ENCODE data around the gene WNT10A.
A peak's percentile ranks its signal among the peaks of the same experiment; 100 is the strongest.

The WNT10A gene

DNA sequence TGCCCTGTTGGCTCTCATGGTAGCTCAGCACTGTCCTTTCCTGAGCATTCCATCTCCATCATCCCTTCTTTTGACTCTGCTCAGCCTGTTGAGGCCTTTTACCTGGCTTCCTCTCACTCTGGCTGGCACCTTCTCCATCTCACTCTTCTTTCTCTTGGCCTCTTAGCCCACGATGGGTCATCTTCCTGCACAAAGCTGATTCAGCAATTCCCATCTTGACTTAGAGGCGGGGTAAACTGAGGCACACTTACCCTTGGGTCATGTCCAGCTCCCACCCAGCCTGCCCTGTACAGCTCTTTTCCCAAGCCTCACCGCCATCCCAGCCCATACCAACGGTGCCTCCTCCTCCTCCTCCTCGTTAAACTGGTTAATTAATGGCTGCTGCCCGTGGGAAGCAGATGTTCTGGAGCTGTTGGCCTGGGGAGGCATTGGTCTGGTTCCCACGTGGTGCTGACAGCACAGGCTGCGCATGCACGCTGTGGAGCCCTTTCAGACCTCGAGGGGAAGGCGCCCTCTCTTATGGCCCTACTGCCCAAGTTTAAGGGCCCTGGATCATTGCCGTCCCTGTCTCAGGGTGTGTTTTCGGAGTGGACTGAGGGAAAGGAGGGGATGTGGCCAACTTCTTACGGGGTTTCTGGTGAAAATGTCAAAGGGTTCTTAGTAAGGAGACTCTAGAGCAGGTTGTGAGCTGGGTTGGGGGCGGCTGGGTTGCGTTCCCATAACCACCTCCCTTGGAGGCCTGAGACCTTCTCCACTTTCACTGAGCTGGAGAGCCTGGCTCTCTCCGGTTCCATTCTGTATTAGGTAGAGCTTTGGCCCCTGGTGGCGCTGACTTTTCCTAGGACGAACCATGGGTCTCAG lies 10.9 kb downstream of the WNT10A start:
- Histone ChIP-seq H3K36me3 (ENCODE audit: low read depth) (no peaks in the 10 kb centered on the region), H3K9me3 (ENCODE audit: severe bottlenecking) (no peaks in the 10 kb centered on the region), H3K27ac (ENCODE audit: poor library complexity, severe bottlenecking) (no peak overlapping the region), H3K4me1 (ENCODE audit: insufficient read depth, poor library complexity, severe bottlenecking) (peaks cover 34% of the 10 kb centered on the region), H3K4me3 (ENCODE audit: severe bottlenecking) (no peak overlapping the region), H3K27me3 (ENCODE audit: insufficient read depth, poor library complexity, severe bottlenecking) (no peaks in the 10 kb centered on the region)
- DNase-seq (ENCODE audit: low spot score): no peak
- TF ChIP-seq, protein P1, sequence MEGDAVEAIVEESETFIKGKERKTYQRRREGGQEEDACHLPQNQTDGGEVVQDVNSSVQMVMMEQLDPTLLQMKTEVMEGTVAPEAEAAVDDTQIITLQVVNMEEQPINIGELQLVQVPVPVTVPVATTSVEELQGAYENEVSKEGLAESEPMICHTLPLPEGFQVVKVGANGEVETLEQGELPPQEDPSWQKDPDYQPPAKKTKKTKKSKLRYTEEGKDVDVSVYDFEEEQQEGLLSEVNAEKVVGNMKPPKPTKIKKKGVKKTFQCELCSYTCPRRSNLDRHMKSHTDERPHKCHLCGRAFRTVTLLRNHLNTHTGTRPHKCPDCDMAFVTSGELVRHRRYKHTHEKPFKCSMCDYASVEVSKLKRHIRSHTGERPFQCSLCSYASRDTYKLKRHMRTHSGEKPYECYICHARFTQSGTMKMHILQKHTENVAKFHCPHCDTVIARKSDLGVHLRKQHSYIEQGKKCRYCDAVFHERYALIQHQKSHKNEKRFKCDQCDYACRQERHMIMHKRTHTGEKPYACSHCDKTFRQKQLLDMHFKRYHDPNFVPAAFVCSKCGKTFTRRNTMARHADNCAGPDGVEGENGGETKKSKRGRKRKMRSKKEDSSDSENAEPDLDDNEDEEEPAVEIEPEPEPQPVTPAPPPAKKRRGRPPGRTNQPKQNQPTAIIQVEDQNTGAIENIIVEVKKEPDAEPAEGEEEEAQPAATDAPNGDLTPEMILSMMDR (IDR thresholded peaks at IDR 0.05; ENCODE audit: poor library complexity, severe bottlenecking): no peak
- no peak for ATAC-seq (ENCODE audit: low read depth)

DNA sequence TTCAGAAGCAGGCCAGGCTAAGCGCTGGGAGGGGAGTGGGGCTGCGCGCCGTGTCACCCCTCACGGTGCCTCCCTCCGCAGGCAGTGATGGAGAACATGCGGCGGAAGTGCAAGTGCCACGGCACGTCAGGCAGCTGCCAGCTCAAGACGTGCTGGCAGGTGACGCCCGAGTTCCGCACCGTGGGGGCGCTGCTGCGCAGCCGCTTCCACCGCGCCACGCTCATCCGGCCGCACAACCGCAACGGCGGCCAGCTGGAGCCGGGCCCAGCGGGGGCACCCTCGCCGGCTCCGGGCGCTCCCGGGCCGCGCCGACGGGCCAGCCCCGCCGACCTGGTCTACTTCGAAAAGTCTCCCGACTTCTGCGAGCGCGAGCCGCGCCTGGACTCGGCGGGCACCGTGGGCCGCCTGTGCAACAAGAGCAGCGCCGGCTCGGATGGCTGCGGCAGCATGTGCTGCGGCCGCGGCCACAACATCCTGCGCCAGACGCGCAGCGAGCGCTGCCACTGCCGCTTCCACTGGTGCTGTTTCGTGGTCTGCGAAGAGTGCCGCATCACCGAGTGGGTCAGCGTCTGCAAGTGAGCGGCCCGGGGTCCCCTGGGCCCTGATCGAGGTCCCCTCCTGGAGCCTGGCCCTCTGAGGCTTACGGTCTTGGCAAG lies 12.2 kb downstream of the WNT10A start:
- Histone ChIP-seq H3K4me3 (ENCODE audit: severe bottlenecking) (peak overlapping the region; percentile 21), H3K4me1 (ENCODE audit: insufficient read depth, poor library complexity, severe bottlenecking) (peaks cover 37% of the 10 kb centered on the region), H3K36me3 (ENCODE audit: low read depth) (no peaks in the 10 kb centered on the region), H3K9me3 (ENCODE audit: severe bottlenecking) (no peaks in the 10 kb centered on the region), H3K27ac (ENCODE audit: poor library complexity, severe bottlenecking) (peak overlapping the region; percentile 72), H3K27me3 (ENCODE audit: insufficient read depth, poor library complexity, severe bottlenecking) (no peaks in the 10 kb centered on the region)
- DNase-seq (ENCODE audit: low spot score) (no peak), ATAC-seq (ENCODE audit: low read depth) (peak; percentile 19)
- TF ChIP-seq, protein P1 (IDR thresholded peaks at IDR 0.05; ENCODE audit: poor library complexity, severe bottlenecking): peak; percentile 79

DNA sequence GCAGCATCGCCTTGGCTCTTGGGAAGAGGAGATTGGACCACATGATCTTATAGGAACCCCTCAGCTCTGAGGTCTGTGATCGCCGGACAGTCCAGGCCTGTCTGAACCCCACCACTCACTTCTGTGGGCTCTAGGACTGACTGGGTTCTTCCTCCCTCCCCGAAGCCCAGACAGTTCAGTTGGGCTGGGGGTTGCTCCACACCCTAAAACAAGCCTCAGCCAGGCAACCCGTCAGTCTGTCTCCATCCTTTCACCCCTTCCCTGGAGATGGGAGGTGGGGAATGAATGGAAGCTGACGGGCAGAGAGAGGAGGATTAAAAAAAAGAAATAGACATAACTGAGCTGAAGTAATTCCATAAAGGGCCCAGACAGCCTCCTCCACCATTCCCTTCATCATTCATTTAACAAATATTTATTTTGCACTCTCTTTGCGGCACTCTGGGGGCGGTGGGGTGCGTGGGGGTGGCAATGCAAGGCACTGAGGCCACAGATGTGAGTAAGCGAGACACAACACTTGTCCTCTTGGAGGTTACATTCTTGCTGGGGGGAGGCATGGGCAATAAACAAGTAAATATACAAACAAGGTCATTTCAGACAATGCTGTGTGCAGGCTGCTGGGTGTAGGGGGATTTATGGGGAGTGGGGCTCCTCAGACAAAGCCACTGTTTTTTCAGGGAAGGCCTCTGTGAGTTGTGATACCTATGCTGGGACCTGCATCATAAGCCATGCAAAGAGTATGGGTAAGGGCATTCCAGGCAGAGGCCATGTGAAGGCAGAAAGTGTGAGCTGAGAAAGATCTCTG lies 12.9 kb downstream of the WNT10A start:
- no peaks in the 10 kb centered on the region for H3K27me3 ChIP-seq (ENCODE audit: insufficient read depth, poor library complexity, severe bottlenecking)
- no peak for DNase-seq (ENCODE audit: low spot score)

DNA sequence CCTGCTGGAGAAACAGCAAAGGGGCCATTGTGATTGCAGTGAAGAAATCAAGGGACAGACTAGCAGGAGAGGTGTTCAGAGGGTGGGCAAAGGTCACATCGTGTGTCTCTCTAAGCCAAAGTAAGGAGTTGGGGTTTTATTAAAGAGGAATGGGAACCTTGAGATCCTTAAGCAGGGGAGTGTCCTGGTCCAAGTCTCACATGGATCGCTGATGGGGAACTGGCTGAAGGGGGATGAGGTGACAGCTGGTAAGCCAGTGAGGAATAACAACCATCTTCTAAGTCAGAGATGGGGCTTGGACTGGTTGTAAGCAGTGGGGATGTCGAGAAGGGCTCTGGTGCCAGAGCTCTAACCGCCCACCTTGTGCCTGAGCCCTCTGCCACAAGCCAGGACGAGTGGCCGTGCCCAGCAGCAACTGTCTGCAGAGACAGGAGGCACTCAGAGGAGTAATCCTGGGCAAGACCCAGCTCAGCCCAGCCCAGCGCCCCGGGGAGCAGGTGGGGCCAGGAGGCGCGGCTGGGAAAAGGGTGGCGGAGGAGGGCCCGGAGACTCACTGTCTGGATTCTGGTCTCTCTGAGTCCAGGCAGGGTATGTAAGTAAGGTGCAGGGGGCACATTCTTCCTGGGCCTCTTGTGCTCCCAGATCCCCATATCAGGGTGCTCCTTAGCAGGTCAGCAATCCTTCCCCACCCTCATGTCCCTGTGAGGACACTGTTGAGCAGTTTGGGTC lies 13.7 kb downstream of the WNT10A start:
- peak; percentile 85 for DNase-seq (ENCODE audit: low spot score)
- Histone ChIP-seq H3K27ac (ENCODE audit: poor library complexity, severe bottlenecking) (peak overlapping the region; percentile 72), H3K4me3 (ENCODE audit: severe bottlenecking) (no peak overlapping the region), H3K36me3 (ENCODE audit: low read depth) (no peaks in the 10 kb centered on the region), H3K27me3 (ENCODE audit: insufficient read depth, poor library complexity, severe bottlenecking) (no peaks in the 10 kb centered on the region), H3K4me1 (ENCODE audit: insufficient read depth, poor library complexity, severe bottlenecking) (peaks cover 37% of the 10 kb centered on the region), H3K9me3 (ENCODE audit: severe bottlenecking) (no peaks in the 10 kb centered on the region)
- TF ChIP-seq, protein P1 (IDR thresholded peaks at IDR 0.05; ENCODE audit: poor library complexity, severe bottlenecking): no peak
- peak; percentile 76 for ATAC-seq (ENCODE audit: low read depth)

More for the DNA sequence above, 12.9 kb downstream of the WNT10A start:
- Histone ChIP-seq H3K9me3 (ENCODE audit: severe bottlenecking) (no peaks in the 10 kb centered on the region), H3K27ac (ENCODE audit: poor library complexity, severe bottlenecking) (peak overlapping the region; percentile 72), H3K4me1 (ENCODE audit: insufficient read depth, poor library complexity, severe bottlenecking) (peaks cover 37% of the 10 kb centered on the region), H3K36me3 (ENCODE audit: low read depth) (no peaks in the 10 kb centered on the region), H3K4me3 (ENCODE audit: severe bottlenecking) (peak overlapping the region; percentile 21)
- TF ChIP-seq, protein P1 (IDR thresholded peaks at IDR 0.05; ENCODE audit: poor library complexity, severe bottlenecking): no peak
- no peak for ATAC-seq (ENCODE audit: low read depth)

All from RWPE2 (cell line).